Neuron (in vitro differentiated cells): ENCODE measurements around the gene PPP1R9B.

Source experiments
- H2AFZ ChIP-seq: one replicate; pipeline ENCODE4 v1.6.1; 2013; ENCODE audit warnings: low read depth, mild to moderate bottlenecking, inconsistent platforms, low read length, moderate library complexity
- H3K27me3 ChIP-seq: one replicate; pipeline ENCODE4 v1.6.1; 2013; ENCODE audit warnings: low read length; ENCODE audit not compliant: insufficient read depth
- H3K36me3 ChIP-seq: one replicate; pipeline ENCODE4 v1.6.1; 2013; ENCODE audit warnings: low read length; ENCODE audit not compliant: insufficient read depth
- H3K4me1 ChIP-seq: one replicate; pipeline ENCODE4 v1.6.1; 2013; ENCODE audit warnings: low read length; ENCODE audit not compliant: insufficient read depth
- H3K4me3 ChIP-seq: 2 replicates; pipeline ENCODE4 v1.5.1; 2013; ENCODE audit warnings: mild to moderate bottlenecking, low read length, moderate library complexity
- H3K9me3 ChIP-seq: one replicate; pipeline ENCODE4 v1.6.1; 2013; ENCODE audit warnings: low read length

PPP1R9B gene

DNA sequence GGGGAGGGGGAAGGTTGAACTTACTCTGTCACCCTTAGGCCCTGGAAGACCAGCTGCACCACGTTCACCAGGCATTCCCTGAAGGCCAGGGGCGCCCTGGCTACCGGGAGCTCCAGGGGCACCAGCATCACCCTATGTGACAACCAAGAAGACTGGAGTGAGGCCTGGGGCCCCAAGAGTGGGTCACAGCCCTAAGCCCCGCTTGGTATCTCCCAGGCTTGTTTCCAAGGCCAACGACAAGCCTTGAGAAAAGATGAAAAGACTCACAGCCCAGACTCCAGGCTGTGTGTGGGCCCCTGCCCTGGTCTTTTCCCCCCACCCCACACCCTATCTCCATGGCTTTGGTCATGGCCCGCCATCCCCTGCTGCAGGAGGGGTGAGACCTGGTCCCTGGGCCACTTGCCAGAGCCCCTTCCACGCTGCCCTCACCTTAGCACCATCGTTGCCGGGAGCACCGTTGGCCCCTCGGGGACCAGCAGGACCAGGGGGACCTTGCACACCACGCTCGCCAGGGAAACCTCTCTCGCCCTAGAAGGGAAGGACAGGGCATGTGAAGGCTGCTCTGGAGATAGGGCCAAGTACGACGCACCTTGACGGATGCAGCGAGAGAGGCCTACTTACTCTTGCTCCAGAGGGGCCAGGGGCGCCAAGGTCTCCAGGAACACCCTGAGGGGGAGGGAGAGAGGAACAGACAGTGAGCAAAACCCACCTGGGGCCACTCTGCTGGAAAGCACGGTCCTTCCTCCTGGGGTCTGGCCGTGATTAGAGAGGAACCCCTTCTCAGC, 41.1 kb upstream of the PPP1R9B start:
- H2AFZ ChIP-seq: no peak overlapping the region
- no peaks in the 10 kb centered on the region for H3K36me3 ChIP-seq
- H3K4me1 ChIP-seq: no peaks in the 10 kb centered on the region
- H3K27me3 ChIP-seq: peaks cover 26% of the 10 kb centered on the region
- no peak overlapping the region for H3K4me3 ChIP-seq
- H3K9me3 ChIP-seq: no peaks in the 10 kb centered on the region

DNA sequence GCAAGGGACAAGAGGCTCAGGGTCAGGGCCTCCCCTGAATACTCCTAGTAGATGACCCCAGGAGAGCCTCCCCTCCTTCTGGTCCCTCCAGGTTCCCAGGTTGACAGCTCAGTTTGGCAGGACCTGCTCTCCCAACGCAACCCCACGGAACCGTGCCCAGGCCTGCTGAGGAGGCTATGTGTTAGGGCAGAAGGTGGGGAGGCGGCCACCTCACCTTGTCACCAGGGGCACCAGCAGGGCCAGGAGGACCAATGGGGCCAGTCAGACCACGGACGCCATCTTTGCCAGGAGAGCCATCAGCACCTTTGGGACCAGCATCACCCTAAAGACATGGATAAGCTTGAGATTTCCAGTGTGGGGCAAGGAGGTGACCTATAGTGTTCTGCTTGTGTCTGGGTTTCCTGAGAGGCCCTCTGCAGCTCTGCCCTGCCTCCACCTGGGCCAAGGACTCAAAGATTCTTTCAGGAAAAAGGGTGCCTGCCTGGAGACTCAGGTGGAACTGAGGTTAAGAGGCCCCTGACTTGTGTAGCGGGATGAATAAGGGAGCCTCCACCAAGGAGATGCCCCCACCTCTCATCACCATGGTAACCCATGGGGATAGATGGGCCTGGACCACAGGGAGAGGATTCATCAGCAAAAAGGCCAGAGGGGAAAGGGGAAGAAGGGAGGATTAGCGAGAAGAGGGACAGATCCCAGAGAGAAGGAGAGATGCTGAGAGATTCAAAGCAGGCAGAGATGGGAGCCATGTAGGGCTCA, 40.3 kb upstream of the PPP1R9B start:
- Histone ChIP-seq H3K4me3 (no peak overlapping the region), H2AFZ (no peak overlapping the region), H3K9me3 (no peaks in the 10 kb centered on the region), H3K27me3 (peaks cover 21% of the 10 kb centered on the region), H3K36me3 (no peaks in the 10 kb centered on the region), H3K4me1 (no peaks in the 10 kb centered on the region)

DNA sequence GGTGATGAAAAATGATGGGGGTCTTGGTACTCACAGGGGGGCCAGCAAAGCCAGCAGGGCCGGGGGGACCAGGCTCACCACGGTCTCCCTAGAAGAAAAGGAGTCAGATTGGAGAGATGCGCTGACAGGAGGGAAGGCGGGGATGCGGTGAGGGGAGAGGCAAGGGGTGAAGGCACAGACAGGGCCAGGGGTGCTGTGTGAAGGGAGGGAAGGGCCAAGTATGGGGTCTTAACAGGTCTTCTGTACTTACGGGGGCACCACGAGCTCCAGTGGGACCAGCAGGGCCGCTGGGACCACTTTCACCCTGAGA, 39.8 kb upstream of the PPP1R9B start:
- H3K4me3 ChIP-seq: no peak overlapping the region
- H3K27me3 ChIP-seq: peaks cover 17% of the 10 kb centered on the region
- H3K4me1 ChIP-seq: no peaks in the 10 kb centered on the region
- H2AFZ ChIP-seq: no peak overlapping the region
- no peaks in the 10 kb centered on the region for H3K36me3 ChIP-seq
- no peaks in the 10 kb centered on the region for H3K9me3 ChIP-seq

DNA sequence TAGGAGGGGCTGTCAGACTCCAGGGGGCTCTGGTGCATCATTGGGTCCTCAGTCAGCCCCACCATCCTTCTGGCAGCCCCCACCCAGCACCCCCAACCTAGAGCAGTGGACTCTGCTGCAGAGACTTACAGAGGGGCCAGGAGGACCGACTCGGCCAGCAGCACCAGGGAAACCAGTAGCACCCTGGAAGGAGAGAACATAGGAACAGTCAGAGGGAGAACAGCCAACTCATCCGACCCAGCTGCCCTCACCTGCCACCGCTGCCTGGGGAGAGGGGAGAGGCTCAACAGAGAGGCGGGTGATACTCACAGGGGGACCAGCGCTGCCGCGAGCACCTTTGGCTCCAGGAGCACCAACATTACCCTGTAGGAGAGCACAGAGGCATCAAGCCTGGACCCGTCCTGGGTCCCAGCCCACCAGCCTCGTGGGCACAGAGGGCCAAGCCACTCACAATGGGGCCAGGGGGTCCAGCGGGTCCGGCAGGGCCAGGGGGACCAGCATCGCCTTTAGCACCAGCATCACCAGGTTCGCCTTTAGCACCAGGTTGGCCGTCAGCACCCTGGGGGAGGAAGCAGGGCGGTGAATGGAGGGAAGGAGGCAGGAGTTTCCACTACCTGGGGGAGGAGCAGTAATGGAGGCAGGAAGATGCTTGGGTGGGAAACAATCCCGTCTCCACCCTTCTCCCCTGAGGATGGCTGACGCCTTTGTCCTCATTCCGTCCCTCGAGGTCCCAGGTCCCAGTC, 39.2 kb upstream of the PPP1R9B start:
- Histone ChIP-seq H3K27me3 (peaks cover 14% of the 10 kb centered on the region), H3K4me1 (peaks cover under 1% of the 10 kb centered on the region), H3K36me3 (no peaks in the 10 kb centered on the region), H3K9me3 (no peaks in the 10 kb centered on the region), H2AFZ (no peak overlapping the region), H3K4me3 (no peak overlapping the region)

DNA sequence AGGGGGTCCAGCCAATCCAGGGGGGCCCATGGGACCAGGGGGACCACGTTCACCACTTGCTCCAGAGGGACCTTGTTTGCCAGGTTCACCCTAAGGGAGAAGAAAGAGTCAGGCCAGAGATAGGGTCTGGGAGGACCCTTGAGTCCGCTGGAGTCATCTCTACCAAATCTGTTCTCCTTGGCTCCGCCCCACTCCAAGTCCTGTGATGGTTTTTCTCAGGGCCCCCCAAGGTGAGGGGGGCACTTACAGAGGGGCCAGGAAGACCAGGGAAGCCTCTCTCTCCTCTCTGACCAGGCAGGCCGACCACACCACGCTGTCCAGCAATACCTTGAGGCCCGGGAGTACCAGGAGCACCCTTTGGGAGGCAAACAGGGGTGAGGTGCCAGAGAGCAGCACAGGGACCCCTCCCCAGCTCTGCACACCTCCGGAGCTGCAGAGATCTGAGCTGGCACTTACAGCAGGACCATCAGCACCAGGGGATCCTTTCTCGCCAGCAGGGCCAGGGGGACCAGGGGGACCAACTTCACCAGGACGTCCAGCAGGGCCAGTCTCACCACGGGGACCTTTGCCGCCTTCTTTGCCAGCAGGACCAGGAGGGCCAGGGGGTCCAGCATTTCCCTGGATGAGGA, 38.6 kb upstream of the PPP1R9B start:
- no peaks in the 10 kb centered on the region for H3K36me3 ChIP-seq
- no peak overlapping the region for H3K4me3 ChIP-seq
- H2AFZ ChIP-seq: no peak overlapping the region
- peaks cover 12% of the 10 kb centered on the region for H3K27me3 ChIP-seq
- peaks cover 7% of the 10 kb centered on the region for H3K4me1 ChIP-seq
- H3K9me3 ChIP-seq: no peaks in the 10 kb centered on the region

DNA sequence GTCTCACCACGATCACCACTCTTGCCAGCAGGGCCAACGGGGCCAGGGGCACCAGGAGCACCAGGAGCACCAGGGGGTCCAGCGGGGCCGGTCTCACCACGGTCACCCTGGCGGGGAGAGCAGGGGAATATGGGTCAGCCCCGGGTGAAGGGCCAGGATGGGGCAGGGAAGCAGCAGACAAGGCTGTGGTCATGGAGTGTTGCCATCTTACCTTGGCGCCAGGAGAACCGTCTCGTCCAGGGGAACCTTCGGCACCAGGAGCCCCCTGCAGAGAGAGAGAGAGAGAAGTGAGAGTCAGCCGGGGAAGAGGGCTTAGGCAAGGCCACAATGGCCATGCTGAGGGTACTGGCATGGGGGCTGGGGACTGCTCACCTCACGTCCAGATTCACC, 38.0 kb upstream of the PPP1R9B start:
- H3K9me3 ChIP-seq: no peaks in the 10 kb centered on the region
- no peak overlapping the region for H3K4me3 ChIP-seq
- peaks cover 12% of the 10 kb centered on the region for H3K4me1 ChIP-seq
- no peaks in the 10 kb centered on the region for H3K36me3 ChIP-seq
- peaks cover 7% of the 10 kb centered on the region for H3K27me3 ChIP-seq
- no peak overlapping the region for H2AFZ ChIP-seq

DNA sequence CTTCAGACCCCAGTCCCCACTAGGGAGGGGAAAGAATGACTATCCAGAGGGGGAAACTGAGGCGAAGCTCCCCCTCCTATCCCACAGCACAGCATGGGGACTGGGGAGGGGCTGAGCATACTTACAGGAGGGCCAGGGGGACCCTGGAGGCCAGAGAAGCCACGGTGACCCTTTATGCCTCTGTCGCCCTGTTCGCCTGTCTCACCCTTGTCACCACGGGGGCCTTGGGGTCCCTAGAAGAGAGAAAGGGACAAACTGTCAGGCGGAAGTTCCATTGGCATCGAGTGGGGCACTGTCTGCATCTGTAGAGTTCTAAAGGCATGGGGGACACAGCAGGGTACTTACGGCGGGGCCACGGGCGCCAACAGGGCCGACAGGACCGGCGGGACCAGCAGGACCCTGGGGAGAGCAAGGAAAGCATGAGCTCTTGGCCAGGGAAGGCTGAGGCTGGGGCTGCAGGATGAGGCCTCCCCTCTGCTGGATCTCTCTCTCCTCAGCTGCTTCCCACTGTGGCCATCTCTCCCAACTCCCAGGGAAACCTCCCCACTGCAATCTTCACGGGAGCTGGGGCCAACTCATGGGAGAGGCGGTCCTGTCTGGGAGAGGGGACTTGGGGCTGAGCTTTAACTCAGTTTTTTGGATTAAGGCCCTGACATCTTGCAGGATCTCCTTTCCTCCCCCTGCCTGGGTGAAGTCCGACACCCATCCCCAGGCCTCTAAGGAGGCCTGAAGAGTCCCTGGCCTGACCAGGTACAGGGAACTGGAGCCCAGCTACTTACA, 37.5 kb upstream of the PPP1R9B start:
- no peak overlapping the region for H3K4me3 ChIP-seq
- no peaks in the 10 kb centered on the region for H3K36me3 ChIP-seq
- peaks cover 7% of the 10 kb centered on the region for H3K27me3 ChIP-seq
- peaks cover 12% of the 10 kb centered on the region for H3K4me1 ChIP-seq
- H3K9me3 ChIP-seq: no peaks in the 10 kb centered on the region
- no peak overlapping the region for H2AFZ ChIP-seq

DNA sequence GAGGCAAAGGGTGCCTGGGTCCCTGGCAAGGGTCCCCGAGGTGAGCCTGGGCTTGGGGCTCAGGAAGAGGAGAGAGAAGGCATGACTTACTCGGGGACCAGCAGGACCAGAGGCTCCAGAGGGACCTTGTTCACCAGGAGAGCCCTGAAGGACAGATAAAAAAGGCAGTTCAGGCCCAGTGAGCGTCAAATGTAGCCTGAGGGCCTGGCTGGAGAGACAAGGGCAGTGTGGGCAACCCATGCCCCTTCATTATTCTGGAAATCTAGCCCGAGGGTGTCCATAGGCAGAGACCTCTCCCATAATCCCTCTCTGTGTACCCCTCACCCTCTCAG, 36.9 kb upstream of the PPP1R9B start:
- H3K4me3 ChIP-seq: no peak overlapping the region
- H3K9me3 ChIP-seq: no peaks in the 10 kb centered on the region
- peaks cover 7% of the 10 kb centered on the region for H3K27me3 ChIP-seq
- H3K4me1 ChIP-seq: peaks cover 12% of the 10 kb centered on the region
- H3K36me3 ChIP-seq: no peaks in the 10 kb centered on the region
- H2AFZ ChIP-seq: no peak overlapping the region

DNA sequence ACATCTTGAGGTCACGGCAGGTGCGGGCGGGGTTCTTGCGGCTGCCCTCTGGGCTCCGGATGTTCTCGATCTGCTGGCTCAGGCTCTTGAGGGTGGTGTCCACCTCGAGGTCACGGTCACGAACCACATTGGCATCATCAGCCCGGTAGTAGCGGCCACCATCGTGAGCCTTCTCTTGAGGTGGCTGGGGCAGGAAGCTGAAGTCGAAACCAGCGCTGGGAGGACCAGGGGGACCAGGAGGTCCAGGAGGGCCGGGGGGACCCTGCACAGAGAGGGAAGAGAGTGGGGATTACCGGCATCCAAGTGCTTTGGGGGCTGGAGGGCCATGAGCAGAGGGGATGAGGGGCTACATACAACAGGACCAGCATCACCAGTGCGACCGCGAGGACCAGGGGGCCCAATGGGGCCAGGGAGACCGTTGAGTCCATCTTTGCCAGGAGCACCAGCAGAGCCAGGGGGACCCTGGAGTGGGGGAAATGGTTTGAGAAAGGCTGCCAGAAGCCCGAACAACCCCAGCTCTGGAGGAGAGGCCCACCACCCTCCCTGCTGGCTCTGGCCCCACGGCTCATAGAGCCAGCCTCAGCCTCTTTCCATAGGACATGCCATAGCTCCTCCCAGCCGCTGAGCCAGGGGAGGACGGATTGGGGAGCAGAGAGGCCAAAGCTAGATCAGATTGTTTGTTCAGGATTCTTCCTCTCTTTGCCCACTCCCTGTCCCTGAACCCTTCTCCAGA, 36.4 kb upstream of the PPP1R9B start:
- Histone ChIP-seq H2AFZ (no peak overlapping the region), H3K27me3 (peaks cover 7% of the 10 kb centered on the region), H3K36me3 (no peaks in the 10 kb centered on the region), H3K4me1 (peaks cover 12% of the 10 kb centered on the region), H3K4me3 (no peak overlapping the region), H3K9me3 (no peaks in the 10 kb centered on the region)

DNA sequence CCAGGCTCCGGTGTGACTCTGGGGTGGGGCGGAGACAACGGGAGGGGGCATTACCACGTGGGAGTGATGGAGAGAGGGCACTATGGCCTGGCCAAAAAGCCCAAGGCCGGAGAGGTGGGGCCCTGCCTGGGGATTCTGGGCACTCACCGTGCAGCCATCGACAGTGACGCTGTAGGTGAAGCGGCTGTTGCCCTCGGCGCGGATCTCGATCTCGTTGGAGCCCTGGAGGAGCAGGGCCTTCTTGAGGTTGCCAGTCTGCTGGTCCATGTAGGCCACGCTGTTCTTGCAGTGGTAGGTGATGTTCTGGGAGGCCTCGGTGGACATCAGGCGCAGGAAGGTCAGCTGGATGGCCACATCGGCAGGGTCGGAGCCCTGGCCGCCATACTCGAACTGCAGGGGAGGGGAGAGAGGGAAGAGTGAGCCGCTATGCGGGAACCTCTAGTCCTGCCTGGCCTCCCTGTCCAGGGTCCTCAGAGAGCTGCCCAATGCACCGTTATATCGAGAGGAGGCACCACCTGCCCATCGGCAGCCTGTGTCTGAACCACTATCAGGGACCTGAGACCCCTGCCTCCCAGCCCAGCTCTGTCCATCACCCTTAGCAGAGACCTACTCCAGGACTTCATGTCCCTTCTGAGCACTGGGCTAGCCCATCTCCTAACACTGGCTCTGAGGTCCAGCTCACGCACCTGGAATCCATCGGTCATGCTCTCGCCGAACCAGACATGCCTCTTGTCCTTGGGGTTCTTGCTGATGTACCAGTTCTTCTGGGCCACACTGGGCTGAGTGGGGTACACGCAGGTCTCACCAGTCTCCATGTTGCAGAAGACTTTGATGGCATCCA, 35.4 kb upstream of the PPP1R9B start:
- H3K4me3 ChIP-seq: no peak overlapping the region
- H3K4me1 ChIP-seq: peaks cover 12% of the 10 kb centered on the region
- H3K9me3 ChIP-seq: no peaks in the 10 kb centered on the region
- peaks cover 10% of the 10 kb centered on the region for H3K27me3 ChIP-seq
- no peak overlapping the region for H2AFZ ChIP-seq
- no peaks in the 10 kb centered on the region for H3K36me3 ChIP-seq

DNA sequence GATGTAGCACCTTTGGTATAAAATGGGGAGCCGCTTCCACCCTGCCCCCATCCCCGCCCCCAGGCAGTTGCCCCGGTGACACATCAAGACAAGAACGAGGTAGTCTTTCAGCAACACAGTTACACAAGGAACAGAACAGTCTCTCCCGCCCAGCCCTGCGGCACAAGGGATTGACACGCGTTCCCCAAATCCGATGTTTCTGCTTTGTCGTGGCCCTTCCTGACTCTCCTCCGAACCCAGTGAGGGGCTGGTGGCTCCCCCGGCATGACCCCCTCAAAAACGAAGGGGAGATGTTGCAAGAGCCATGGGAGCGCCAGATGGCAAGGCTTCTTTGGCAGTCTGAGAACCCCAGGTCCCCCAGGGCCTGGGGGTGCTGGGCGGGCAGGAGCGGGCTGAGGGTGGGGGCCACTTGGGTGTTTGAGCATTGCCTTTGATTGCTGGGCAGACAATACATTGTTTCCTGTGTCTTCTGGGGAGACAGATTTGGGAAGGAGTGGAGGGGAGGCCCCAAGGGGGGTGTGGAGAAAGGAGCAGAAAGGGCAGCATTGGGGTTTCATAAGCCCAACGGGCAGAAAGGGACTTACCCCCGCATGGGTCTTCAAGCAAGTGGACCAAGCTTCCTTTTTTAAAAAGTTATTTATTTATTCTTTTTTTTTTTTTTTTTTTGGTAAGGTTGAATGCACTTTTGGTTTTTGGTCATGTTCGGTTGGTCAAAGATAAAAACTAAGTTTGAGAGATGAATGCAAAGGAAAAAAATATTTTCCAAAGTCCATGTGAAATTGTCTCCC, 34.3 kb upstream of the PPP1R9B start:
- Histone ChIP-seq H3K9me3 (no peaks in the 10 kb centered on the region), H3K4me1 (peaks cover 12% of the 10 kb centered on the region), H3K4me3 (no peak overlapping the region), H2AFZ (no peak overlapping the region), H3K27me3 (peaks cover 12% of the 10 kb centered on the region), H3K36me3 (no peaks in the 10 kb centered on the region)
